ENCODE data around the gene ROR2.

DNA sequence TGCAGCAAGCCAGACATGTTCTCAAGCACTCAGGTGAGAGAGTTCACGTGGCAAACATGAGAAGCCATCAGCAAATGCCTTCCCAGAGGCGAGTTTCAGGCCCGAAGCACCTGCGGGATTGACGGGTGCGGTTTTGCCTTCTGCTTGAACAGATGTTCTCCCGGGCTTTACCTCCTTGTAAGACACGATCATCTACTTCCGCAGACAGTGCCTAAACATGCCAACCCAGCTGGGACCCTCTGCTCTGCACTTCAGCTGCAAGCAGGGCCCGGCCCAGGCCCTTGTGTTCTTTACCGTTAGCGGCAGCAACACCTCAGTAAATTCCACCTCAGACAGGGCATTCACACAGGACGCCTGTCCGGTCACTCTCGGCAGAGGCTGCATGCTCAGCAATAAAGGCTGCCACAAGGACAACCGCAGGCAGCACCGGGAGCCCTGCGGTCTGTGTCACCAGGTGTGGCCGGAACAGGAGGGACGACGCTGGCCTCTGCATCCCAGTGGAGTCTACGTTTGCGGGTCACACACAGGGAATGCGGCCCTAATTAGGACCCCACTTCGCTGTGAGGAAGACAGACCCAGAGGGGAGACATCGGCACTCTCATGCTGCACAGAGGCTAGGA lies 139.6 kb downstream of the ROR2 start:
- TF ChIP-seq, protein P1, sequence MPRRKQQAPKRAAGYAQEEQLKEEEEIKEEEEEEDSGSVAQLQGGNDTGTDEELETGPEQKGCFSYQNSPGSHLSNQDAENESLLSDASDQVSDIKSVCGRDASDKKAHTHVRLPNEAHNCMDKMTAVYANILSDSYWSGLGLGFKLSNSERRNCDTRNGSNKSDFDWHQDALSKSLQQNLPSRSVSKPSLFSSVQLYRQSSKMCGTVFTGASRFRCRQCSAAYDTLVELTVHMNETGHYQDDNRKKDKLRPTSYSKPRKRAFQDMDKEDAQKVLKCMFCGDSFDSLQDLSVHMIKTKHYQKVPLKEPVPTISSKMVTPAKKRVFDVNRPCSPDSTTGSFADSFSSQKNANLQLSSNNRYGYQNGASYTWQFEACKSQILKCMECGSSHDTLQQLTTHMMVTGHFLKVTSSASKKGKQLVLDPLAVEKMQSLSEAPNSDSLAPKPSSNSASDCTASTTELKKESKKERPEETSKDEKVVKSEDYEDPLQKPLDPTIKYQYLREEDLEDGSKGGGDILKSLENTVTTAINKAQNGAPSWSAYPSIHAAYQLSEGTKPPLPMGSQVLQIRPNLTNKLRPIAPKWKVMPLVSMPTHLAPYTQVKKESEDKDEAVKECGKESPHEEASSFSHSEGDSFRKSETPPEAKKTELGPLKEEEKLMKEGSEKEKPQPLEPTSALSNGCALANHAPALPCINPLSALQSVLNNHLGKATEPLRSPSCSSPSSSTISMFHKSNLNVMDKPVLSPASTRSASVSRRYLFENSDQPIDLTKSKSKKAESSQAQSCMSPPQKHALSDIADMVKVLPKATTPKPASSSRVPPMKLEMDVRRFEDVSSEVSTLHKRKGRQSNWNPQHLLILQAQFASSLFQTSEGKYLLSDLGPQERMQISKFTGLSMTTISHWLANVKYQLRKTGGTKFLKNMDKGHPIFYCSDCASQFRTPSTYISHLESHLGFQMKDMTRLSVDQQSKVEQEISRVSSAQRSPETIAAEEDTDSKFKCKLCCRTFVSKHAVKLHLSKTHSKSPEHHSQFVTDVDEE (CRISPR knock-in tag; IDR thresholded peaks at IDR 0.05) = no peak
- TF ChIP-seq, protein P2, sequence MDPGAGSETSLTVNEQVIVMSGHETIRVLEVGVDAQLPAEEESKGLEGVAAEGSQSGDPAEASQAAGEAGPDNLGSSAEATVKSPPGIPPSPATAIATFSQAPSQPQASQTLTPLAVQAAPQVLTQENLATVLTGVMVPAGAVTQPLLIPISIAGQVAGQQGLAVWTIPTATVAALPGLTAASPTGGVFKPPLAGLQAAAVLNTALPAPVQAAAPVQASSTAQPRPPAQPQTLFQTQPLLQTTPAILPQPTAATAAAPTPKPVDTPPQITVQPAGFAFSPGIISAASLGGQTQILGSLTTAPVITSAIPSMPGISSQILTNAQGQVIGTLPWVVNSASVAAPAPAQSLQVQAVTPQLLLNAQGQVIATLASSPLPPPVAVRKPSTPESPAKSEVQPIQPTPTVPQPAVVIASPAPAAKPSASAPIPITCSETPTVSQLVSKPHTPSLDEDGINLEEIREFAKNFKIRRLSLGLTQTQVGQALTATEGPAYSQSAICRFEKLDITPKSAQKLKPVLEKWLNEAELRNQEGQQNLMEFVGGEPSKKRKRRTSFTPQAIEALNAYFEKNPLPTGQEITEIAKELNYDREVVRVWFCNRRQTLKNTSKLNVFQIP (CRISPR knock-in tag; IDR thresholded peaks at IDR 0.05; ENCODE audit: borderline replicate concordance, low read depth) = no peak
- no peak for TF ChIP-seq ZFP3 (CRISPR knock-in tag; IDR thresholded peaks at IDR 0.05)
- TF ChIP-seq, protein P3, sequence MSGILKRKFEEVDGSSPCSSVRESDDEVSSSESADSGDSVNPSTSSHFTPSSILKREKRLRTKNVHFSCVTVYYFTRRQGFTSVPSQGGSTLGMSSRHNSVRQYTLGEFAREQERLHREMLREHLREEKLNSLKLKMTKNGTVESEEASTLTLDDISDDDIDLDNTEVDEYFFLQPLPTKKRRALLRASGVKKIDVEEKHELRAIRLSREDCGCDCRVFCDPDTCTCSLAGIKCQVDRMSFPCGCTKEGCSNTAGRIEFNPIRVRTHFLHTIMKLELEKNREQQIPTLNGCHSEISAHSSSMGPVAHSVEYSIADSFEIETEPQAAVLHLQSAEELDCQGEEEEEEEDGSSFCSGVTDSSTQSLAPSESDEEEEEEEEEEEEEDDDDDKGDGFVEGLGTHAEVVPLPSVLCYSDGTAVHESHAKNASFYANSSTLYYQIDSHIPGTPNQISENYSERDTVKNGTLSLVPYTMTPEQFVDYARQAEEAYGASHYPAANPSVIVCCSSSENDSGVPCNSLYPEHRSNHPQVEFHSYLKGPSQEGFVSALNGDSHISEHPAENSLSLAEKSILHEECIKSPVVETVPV (CRISPR knock-in tag; IDR thresholded peaks at IDR 0.05) = no peak
- no peak for TF ChIP-seq CSDC2 (CRISPR knock-in tag; IDR thresholded peaks at IDR 0.05)
- TF ChIP-seq, protein P4, sequence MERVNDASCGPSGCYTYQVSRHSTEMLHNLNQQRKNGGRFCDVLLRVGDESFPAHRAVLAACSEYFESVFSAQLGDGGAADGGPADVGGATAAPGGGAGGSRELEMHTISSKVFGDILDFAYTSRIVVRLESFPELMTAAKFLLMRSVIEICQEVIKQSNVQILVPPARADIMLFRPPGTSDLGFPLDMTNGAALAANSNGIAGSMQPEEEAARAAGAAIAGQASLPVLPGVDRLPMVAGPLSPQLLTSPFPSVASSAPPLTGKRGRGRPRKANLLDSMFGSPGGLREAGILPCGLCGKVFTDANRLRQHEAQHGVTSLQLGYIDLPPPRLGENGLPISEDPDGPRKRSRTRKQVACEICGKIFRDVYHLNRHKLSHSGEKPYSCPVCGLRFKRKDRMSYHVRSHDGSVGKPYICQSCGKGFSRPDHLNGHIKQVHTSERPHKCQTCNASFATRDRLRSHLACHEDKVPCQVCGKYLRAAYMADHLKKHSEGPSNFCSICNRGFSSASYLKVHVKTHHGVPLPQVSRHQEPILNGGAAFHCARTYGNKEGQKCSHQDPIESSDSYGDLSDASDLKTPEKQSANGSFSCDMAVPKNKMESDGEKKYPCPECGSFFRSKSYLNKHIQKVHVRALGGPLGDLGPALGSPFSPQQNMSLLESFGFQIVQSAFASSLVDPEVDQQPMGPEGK (CRISPR knock-in tag; IDR thresholded peaks at IDR 0.05; ENCODE audit: borderline replicate concordance) = no peak
- TF ChIP-seq ZNF70 (CRISPR knock-in tag; IDR thresholded peaks at IDR 0.05) = no peak
- no peak for TF ChIP-seq GLIS3 (CRISPR knock-in tag; IDR thresholded peaks at IDR 0.05)
- no peak for TF ChIP-seq SNAI2 (CRISPR knock-in tag; IDR thresholded peaks at IDR 0.05)
- TF ChIP-seq OSR1 (CRISPR knock-in tag; IDR thresholded peaks at IDR 0.05) = no peak
- TF ChIP-seq RARB (CRISPR knock-in tag; IDR thresholded peaks at IDR 0.05) = no peak
- no peak for TF ChIP-seq PPARA (CRISPR knock-in tag; IDR thresholded peaks at IDR 0.05; ENCODE audit: borderline replicate concordance)
- TF ChIP-seq ZFP30 (CRISPR knock-in tag; IDR thresholded peaks at IDR 0.05) = no peak

Measured in SK-N-SH treated with all-trans-retinoic acid at 6 μM for 48 hours (cell line).